COLO668 (cell line): ENCODE data around the gene SLC6A12.
"Not testable (repeated sequence)": the region's sequence is repeated elsewhere in the genome, so short reads cannot be mapped to it uniquely, and the experiment has no call there.

Source experiments
- DNase-seq: peaks from one replicate; lab custom pipeline; 2025; ENCODE audit not compliant: unreplicated experiment; lab: John Stamatoyannopoulos, UW

SLC6A12 gene

DNA sequence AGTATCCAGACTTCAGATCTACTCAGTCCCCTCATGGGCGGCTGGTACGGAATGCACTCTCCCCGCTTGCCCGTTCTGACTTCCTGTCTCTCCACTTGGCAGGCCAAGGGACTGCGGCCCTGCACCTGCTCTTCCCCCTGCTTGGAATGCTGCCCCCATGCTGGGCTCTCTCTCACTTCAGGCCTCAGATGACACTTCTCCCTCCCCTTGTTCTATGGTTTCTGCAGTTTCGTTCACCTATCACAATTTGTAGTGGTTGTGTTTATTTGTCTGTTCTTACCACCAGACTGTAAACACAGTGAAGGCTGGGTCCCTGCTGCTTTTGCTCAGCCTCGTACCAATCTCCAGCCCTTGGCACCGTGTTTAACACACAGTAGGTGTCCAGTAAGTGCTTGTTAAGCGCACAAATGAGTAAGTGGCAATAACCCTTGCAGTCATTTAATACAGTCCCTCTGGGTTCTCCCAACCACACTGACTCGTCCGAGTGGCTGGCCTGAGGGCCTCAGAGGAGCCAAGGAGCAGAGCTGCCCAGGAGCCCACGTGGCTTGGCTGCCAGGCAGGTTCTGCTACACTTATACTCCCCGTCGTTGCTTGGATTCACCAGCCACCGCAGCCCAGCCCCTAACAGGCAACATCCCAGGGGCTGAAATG, 11.8 kb downstream of the SLC6A12 start:
- DNase-seq = peak; percentile 40

- no peak for DNase-seq
Measured at GRCh38 chr12:201361-201760, 12.6 kb downstream of the SLC6A12 start.

DNA sequence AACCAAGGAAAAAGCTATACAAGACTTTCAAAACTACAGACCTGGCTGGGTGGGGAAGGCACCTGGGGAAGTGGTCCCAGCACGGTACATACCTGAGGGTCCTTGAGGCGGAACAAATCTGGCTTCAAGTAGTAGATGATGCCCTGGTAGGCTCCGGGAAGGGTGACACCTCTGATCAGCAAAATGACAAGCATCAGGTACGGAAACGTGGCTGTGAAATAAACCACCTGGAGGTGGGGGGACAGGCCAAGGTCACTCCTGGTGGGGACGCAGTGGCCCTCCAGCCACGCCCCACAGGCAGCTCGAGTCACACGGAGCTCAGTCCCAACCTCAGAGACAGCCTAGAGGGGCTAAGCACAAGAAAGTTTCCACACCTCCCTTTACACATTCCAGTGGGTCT, 15.3 kb downstream of the SLC6A12 start:
- DNase-seq = no peak

- DNase-seq = no peak
Measured at GRCh38 chr12:197911-198695, 15.9 kb downstream of the SLC6A12 start.

GRCh38 chr12:197347-197746, 16.6 kb downstream of the SLC6A12 start:
- DNase-seq = no peak

- no peak for DNase-seq
Measured at GRCh38 chr12:196436-196835, 17.5 kb downstream of the SLC6A12 start.

DNA sequence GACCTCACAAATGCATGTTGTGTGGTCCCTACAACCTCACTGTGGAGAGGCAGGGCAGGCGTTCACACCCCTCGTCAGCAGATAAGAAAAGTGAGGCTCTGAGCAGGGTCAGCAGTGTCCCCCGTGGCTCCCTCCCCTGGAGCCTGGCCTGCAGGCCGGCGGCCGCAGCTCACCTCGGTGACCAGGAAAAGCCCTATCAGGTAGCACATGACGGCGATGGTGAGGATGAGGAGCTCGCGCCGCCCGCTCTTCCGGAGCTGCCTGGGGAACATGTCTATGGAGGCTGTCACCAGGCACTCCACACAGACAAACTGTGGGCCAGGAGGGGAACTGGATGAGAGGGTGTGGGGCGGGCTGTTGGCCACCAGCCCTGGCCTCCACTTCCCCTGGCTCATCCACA, 18.0 kb downstream of the SLC6A12 start:
- no peak for DNase-seq

DNA sequence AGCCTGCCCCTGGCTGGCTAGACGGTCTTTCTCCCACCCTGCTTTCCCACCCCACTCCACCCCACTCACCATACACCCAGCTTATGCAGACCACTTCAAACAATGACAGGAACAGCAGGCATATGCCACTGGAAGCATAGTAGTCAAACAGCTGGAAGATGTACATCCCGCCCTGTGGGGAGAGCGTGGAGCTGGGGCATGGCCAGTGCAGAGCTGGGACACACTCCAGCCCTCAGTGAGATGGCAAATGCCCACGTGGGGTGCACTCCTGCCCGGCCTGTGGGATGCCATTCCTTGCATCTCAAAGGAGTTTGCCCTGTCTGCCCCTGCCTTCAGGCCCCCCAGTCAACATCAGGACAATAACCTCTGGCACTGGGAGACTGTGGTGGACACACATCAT, 18.8 kb downstream of the SLC6A12 start:
- no peak for DNase-seq

- DNase-seq = no peak
Measured at GRCh38 chr12:194276-194675, 19.7 kb downstream of the SLC6A12 start.

DNA sequence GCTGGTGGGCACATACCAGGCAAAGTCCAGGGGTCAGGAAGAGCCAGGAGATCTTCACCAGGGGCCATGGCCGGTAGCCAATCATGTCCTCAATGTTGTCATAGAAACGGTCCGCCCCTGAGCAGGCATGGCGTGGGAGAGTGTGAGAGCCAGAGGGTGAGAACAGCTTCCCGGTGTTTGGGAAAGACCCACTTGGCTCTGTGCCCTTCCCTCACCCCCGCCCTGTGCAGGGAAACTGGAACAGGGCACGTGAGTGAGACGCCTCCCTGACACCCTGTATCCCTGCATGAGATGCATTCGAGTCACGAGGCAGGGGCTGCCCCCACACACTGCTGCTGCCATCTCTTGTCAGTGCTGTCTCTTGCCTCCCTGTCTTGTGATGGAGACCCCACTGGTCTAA, 20.7 kb downstream of the SLC6A12 start:
- DNase-seq = no peak

DNA sequence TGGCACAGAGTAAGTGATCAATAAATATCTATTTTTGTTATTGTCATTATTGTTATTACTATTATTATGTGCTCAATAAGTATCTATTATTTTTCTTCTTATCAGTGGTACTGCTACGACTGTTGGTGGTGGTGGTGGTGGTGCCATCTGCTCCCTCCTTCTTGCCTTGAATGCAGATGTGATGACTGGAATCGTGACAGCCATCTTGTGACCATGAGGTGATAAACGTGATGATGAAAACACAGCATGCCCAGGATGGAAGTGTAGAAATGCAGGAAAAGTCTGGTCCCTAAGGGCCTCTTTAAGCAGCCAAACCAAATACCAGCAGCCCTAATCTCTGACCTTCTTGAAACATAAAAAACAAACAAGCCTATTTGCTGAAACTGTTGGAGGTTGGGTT, 22.4 kb downstream of the SLC6A12 start:
- no peak for DNase-seq

- DNase-seq = no peak
Measured at GRCh38 chr12:190881-191280, 23.1 kb downstream of the SLC6A12 start.

DNA sequence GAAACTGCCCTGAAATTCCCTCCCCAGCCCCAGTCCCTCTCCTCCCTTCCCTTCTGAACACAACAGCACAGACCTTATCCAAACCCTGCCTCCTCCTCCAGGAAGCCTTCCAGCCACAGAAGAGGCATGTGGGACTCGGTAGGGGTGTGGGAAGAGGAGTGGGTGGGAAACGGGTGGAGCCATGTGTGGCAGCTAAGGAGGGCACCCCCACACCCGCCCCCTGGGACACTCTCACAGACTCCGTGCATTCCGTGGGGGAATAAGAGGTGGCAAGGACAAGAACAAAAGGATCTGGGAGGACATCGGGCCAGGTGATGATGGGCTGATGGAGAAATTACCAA, 24.4 kb downstream of the SLC6A12 start:
- no peak for DNase-seq

DNA sequence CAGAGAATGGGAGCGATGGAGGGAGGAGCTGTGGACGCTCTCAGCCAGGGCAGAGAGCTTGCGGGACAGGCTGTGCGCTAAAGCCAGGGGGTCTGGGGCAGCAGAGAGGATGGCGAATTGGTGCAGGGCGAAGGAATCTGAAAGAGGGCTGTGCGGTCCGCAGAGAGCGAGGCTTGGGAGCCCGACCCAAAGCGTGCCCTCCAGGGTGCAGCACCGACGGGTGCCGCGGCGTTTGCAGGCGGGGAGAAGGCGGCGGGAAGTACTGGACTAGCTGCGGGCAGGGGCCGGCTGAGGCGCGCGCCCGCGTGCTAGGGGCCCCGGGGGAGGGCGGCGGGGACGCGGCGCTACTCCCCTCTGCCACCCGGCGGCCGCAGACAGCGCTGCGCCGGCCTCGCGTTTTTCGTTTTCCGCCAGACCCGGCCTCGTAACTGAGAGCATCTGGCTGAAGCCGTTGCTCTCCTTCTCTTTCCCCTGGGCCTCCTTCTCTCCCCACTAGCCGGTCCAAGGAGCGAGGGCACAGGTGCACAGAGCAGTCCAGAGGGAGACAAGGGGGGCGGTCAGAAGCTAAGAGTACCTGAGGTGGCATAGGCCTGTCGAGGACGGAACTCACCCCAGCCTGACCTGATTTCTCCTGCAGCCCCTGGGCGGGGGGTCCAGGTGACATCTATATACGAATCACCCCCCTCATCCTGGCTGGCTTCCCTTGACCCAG, 24.9 kb downstream of the SLC6A12 start:
- peak; percentile 83 for DNase-seq

- DNase-seq = not testable (repeated sequence)
Measured at GRCh38 chr12:187986-188909, 25.7 kb downstream of the SLC6A12 start.

DNA sequence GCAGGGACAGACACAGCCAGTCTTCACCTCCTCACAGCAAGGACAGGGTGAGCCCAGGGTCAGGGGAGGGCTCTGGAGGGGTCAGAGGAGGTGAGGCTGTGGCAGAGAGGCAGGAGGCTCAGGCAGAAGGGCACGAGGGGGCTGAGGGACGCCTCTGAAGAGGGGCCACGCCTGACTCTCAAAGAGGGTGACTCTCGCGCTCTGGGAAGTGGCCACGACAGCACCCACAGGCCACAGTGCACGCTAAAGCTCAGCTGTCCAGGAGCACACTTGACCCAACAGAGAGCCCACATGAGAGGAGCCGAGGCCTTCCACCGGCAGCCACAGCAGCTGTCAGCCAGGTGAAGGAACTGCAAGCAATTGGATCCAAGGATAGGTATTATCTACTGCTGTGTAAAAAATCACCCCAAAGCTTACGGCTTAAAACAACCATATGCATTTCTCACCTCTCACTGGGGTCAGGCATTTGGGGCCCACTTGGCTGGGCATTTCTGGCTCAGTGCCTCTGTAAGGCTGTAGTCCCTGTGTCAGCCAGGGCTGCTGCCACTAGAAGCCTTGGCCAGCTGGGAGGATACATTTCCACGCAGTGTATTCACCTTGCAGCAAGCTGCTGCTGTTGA, 27.8 kb downstream of the SLC6A12 start:
- no peak for DNase-seq

DNA sequence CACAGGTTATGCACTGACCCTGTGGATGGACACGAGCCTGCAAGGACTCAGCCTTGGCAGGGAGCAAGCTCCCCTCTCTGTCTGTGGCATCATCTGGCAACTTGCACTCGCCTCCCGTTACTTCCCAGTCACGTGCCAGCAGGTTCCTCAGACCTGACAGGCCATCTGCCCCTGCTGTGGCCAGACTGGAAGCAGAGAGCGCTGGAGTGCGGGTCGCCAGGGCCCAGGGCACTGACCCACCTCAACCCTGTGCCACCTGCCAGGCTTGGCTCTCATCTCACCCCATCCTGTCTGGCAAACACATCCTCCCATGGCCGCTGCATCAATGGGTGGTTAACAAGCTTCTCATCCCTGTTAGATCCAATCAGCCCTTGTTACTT, 28.4 kb downstream of the SLC6A12 start:
- no peak for DNase-seq

DNA sequence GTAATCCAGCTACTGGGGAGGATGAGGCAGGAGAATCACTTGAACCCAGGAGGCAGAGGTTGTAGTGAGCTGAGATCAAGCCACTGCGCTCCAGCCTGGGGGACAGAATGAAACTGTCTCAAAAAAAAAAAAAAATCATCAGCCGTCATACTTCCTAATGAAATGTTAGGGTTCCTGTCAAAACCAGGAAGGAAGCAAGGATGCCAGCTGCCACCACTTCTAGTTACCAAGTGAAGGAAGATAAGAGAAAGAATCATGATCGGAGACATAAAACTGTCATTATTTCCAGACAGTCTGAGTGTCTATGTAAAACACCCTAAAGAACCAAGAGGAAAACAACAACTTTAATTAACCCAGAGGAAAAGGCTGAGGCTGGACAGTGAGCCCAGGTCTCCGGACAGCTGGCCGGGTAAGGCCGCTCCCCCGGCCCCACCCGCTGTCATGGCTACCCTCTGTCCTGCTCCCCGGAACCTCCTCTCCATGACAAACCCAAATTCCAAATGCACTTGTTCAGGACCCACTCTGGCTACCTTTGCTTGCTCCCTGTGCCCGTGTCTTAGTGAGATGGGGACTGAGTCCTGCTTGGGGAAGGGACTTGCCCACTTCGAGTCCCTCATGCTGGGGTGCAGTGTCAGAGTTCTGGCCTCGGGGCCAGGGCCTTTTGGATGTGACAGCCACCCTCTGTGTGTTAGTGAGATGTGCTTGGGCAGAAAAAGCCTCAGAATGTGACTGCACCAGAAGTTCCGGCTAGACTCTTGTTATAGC, 29.0 kb downstream of the SLC6A12 start:
- DNase-seq = no peak

- DNase-seq = no peak
Measured at GRCh38 chr12:182381-182892, 31.5 kb downstream of the SLC6A12 start.

DNA sequence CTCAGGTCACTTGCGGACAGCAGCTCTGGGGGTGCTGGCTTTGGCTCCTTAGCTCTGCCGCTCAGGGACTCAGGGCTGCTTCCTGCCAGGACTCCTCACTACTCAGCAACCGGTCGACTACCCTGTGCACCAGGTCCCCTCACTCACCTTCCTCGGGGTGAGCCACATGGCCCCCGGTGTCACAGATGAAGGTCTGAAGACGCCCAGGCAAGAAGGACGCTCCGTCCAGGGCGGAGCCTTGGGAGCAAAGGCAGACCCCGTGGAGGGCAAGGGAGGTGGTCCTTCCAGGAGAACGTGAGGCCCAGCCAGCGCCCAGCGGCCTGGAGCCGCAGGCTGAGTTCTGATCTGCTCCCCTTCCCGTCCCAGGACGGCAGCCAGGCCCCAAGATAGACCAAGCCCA, 32.0 kb downstream of the SLC6A12 start:
- DNase-seq = no peak
